GM19452 (cell line): Measurements from ENCODE around the gene TNNT2.

Experiments
- ATAC-seq: cut with Tn5 transposase; IDR thresholded peaks from one replicate; pipeline ENCODE4 v1.9.1; 2021; ENCODE audit not compliant: unreplicated experiment

Gene TNNT2

GRCh38 chr1:201404055-201404454 is 26.6 kb upstream of the TNNT2 start:
- no peak for ATAC-seq

- ATAC-seq, result no peak
Measured at GRCh38 chr1:201403359-201403758, 25.9 kb upstream of the TNNT2 start.

GRCh38 chr1:201401700-201402099 is 24.2 kb upstream of the TNNT2 start:
- no peak for ATAC-seq

GRCh38 chr1:201400852-201401230 is 23.4 kb upstream of the TNNT2 start:
- no peak for ATAC-seq

- ATAC-seq, result no peak
Measured at GRCh38 chr1:201400212-201400851, 22.9 kb upstream of the TNNT2 start.

GRCh38 chr1:201399352-201400126 is 22.1 kb upstream of the TNNT2 start:
- no peak for ATAC-seq

GRCh38 chr1:201399018-201399351 is 21.5 kb upstream of the TNNT2 start, which contains the start of gene LAD1:
Gene LAD1, minus strand, starts transcription at chr1:201399324. Its CDS starts 18 bp downstream, at chr1:201399306.
- no peak for ATAC-seq

- no peak for ATAC-seq
Measured at GRCh38 chr1:201397675-201398074, 20.2 kb upstream of the TNNT2 start.

GRCh38 chr1:201396861-201397464 is 19.5 kb upstream of the TNNT2 start:
- no peak for ATAC-seq

- ATAC-seq, result no peak
Measured at GRCh38 chr1:201395936-201396335, 18.5 kb upstream of the TNNT2 start.

GRCh38 chr1:201394591-201394990 is 17.1 kb upstream of the TNNT2 start:
- ATAC-seq, result no peak

- ATAC-seq, result no peak
Measured at GRCh38 chr1:201393076-201393475, 15.6 kb upstream of the TNNT2 start.

- ATAC-seq, result no peak
Measured at GRCh38 chr1:201391651-201392511, 14.4 kb upstream of the TNNT2 start.

GRCh38 chr1:201391225-201391624 is 13.7 kb upstream of the TNNT2 start:
- no peak for ATAC-seq

GRCh38 chr1:201389051-201389450 is 11.6 kb upstream of the TNNT2 start:
- ATAC-seq, result no peak

GRCh38 chr1:201386208-201386607 is 8.7 kb upstream of the TNNT2 start:
- ATAC-seq, result no peak

GRCh38 chr1:201385299-201385891 is 7.9 kb upstream of the TNNT2 start:
- ATAC-seq, result peak; percentile 53

- ATAC-seq, result no peak
Measured at GRCh38 chr1:201384406-201384782, 6.9 kb upstream of the TNNT2 start.

GRCh38 chr1:201383647-201384405 is 6.3 kb upstream of the TNNT2 start:
- no peak for ATAC-seq

- no peak for ATAC-seq
Measured at GRCh38 chr1:201381130-201381529, 3.6 kb upstream of the TNNT2 start.
